H9 (cell line): ENCODE measurements around the gene FCRL5. TPM values are rescaled to one million over a fixed set of nuclear protein-coding genes. Genes with fewer than 3 reads are reported as not detected.

Experiments
- DNase-seq: peaks from one replicate; pipeline ENCODE4 v3.0.0-alpha.2; 2017
- H2AFZ ChIP-seq: one replicate; pipeline ENCODE4 v1.6.1; 2013; ENCODE audit warnings: mild to moderate bottlenecking, low read length, control low read depth, moderate library complexity
- H2AK5ac ChIP-seq: 2 replicates; pipeline ENCODE4 v1.6.1; 2013; ENCODE audit warnings: low read length, control low read depth, mixed read lengths; ENCODE audit not compliant: insufficient read length
- H2BK120ac ChIP-seq: one replicate; pipeline ENCODE4 v1.6.1; 2013; ENCODE audit warnings: low read depth, mild to moderate bottlenecking, low read length, control low read depth, inconsistent platforms; ENCODE audit not compliant: poor library complexity, severe bottlenecking
- H2BK12ac ChIP-seq: 2 replicates; pipeline ENCODE4 v1.6.1; 2013; ENCODE audit warnings: low read length, control low read depth, mixed read lengths, low read depth; ENCODE audit not compliant: insufficient read length
- H2BK15ac ChIP-seq: 2 replicates; pipeline ENCODE4 v1.6.1; 2013; ENCODE audit warnings: low read depth, low read length, control low read depth
- H2BK20ac ChIP-seq: one replicate; pipeline ENCODE4 v1.6.1; 2013; ENCODE audit warnings: low read depth, mild to moderate bottlenecking, low read length, control low read depth, inconsistent platforms; ENCODE audit not compliant: poor library complexity, severe bottlenecking
- H2BK5ac ChIP-seq: 2 replicates; pipeline ENCODE4 v1.6.1; 2013; ENCODE audit warnings: low read length, control low read depth, mixed read lengths; ENCODE audit not compliant: insufficient read length
- H3K14ac ChIP-seq: 2 replicates; pipeline ENCODE4 v1.6.1; 2013; ENCODE audit warnings: low read length, control low read depth; ENCODE audit not compliant: insufficient read depth
- H3K18ac ChIP-seq: 2 replicates; pipeline ENCODE4 v1.6.1; 2013; ENCODE audit warnings: low read depth, mild to moderate bottlenecking, mixed read lengths, low read length, control low read depth; ENCODE audit not compliant: insufficient read length
- H3K23ac ChIP-seq: 2 replicates; pipeline ENCODE4 v1.6.1; 2013; ENCODE audit warnings: low read length, control low read depth, mixed read lengths, low read depth; ENCODE audit not compliant: insufficient read length
- H3K23me2 ChIP-seq: 2 replicates; pipeline ENCODE4 v1.6.1; 2013; ENCODE audit warnings: low read depth, mild to moderate bottlenecking, mixed read lengths, low read length, control low read depth; ENCODE audit not compliant: insufficient read length, poor library complexity, severe bottlenecking
- H3K27ac ChIP-seq: 2 replicates; pipeline ENCODE4 v1.5.1; 2013; ENCODE audit warnings: low read length, control low read depth, mixed read lengths, low read depth; ENCODE audit not compliant: insufficient read length
- H3K27me3 ChIP-seq: 2 replicates; pipeline ENCODE4 v1.6.1; 2013; ENCODE audit warnings: low read length, control low read depth, inconsistent platforms; ENCODE audit not compliant: insufficient read depth
- H3K4ac ChIP-seq: 2 replicates; pipeline ENCODE4 v1.6.1; 2013; ENCODE audit warnings: low read depth, mild to moderate bottlenecking, control low read depth, inconsistent platforms, low read length, moderate library complexity
- H3K4me1 ChIP-seq: 2 replicates; pipeline ENCODE4 v1.6.1; 2013; ENCODE audit warnings: low read length, control low read depth, inconsistent platforms; ENCODE audit not compliant: insufficient read depth
- H3K4me2 ChIP-seq: 2 replicates; pipeline ENCODE4 v1.6.1; 2013; ENCODE audit warnings: low read length, control low read depth, mixed read lengths; ENCODE audit not compliant: insufficient read length, insufficient read depth
- H3K56ac ChIP-seq: 2 replicates; pipeline ENCODE4 v1.6.1; 2013; ENCODE audit warnings: low read depth, mild to moderate bottlenecking, mixed read lengths, low read length, control low read depth; ENCODE audit not compliant: insufficient read length
- H3K79me1 ChIP-seq: 2 replicates; pipeline ENCODE4 v1.6.1; 2013; ENCODE audit warnings: low read depth, mild to moderate bottlenecking, moderate library complexity, low read length, control low read depth, inconsistent platforms; ENCODE audit not compliant: insufficient read depth, poor library complexity, severe bottlenecking
- H3K79me2 ChIP-seq: 2 replicates; pipeline ENCODE4 v1.6.1; 2013; ENCODE audit warnings: low read length, control low read depth, inconsistent platforms; ENCODE audit not compliant: insufficient read depth
- H3K9ac ChIP-seq: 2 replicates; pipeline ENCODE4 v1.6.1; 2013; ENCODE audit warnings: low read length, control low read depth, mixed read lengths; ENCODE audit not compliant: insufficient read length; ENCODE audit errors: extremely low read depth
- H3K9me3 ChIP-seq: one replicate; pipeline ENCODE4 v1.6.1; 2013; ENCODE audit warnings: low read depth, low read length, inconsistent platforms; ENCODE audit not compliant: control insufficient read depth
- H3T11ph ChIP-seq: one replicate; pipeline ENCODE4 v1.6.1; 2013; ENCODE audit warnings: mild to moderate bottlenecking, low read length, control low read depth, inconsistent platforms
- H4K20me1 ChIP-seq: one replicate; pipeline ENCODE4 v1.6.1; 2013; ENCODE audit not compliant: control insufficient read depth, insufficient read length, insufficient read depth
- H4K5ac ChIP-seq: 2 replicates; pipeline ENCODE4 v1.6.1; 2013; ENCODE audit warnings: low read depth, mild to moderate bottlenecking, mixed read lengths, low read length, control low read depth; ENCODE audit not compliant: insufficient read length
- H4K8ac ChIP-seq: replicated peaks from 2 replicates; pipeline ENCODE4 v1.6.1; 2013; ENCODE audit warnings: low read length, control low read depth, mixed read lengths, low read depth; ENCODE audit not compliant: insufficient read length
- H4K91ac ChIP-seq: 2 replicates; pipeline ENCODE4 v1.6.1; 2013; ENCODE audit warnings: low read depth, mild to moderate bottlenecking, moderate library complexity, mixed read lengths, low read length, control low read depth; ENCODE audit not compliant: insufficient read length
- H3K27ac Mint-ChIP-seq, 3 experiments: 2 replicates in 2 of 3; 3 replicates in 1 of 3; pipeline ENCODE4 v1.8.0; 2020 to 2021; ENCODE audit warnings: mixed read lengths in 3 of 3, mild to moderate bottlenecking in 1 of 3, moderate library complexity in 1 of 3
- H3K27me3 Mint-ChIP-seq: 2 replicates; pipeline ENCODE4 v1.8.0; 2021; ENCODE audit warnings: low read depth, mild to moderate bottlenecking, moderate library complexity, mixed read lengths
- H3K36me3 Mint-ChIP-seq, 3 experiments: 2 replicates in 2 of 3; 3 replicates in 1 of 3; pipeline ENCODE4 v1.8.0; 2020 to 2021; ENCODE audit warnings: low read depth in 3 of 3, mixed read lengths in 3 of 3; ENCODE audit not compliant: insufficient read depth in 1 of 3
- H3K4me1 Mint-ChIP-seq, 2 experiments: 2 replicates each; pipeline ENCODE4 v1.8.0; 2020; ENCODE audit warnings: mixed read lengths in 2 of 2
- H3K4me3 Mint-ChIP-seq, 2 experiments: 2 replicates in 1 of 2; 3 replicates in 1 of 2; pipeline ENCODE4 v1.8.0; 2020 to 2021; ENCODE audit warnings: mild to moderate bottlenecking in 2 of 2, mixed read lengths in 2 of 2, moderate library complexity in 1 of 2
- H3K9me3 Mint-ChIP-seq, 2 experiments: 2 replicates in 1 of 2; 3 replicates in 1 of 2; pipeline ENCODE4 v1.8.0; 2020; ENCODE audit warnings: mild to moderate bottlenecking in 2 of 2, mixed read lengths in 2 of 2, moderate library complexity in 1 of 2
- CTCF ChIP-seq: fragments of 200-600 bp; sonication (generic); conservative IDR thresholded peaks from 3 replicates; pipeline ENCODE4 v1.8.0; 2021; ENCODE audit warnings: antibody characterized with exemption, mild to moderate bottlenecking
- WGBS: extraction: QIAGEN DNeasy Blood & Tissue Kit; methylation state at CpG from one replicate; pipeline ENCODE4 v1.1.7; 2013; ENCODE audit warnings: missing lambda C conversion rate, low lambda C conversion rate, mixed read lengths; ENCODE audit not compliant: insufficient read length; ENCODE audit errors: extremely low coverage; 5-methylcytosine and 5-hydroxymethylcytosine counted together
- total RNA-seq: library from RNA; stranded (reverse); gene quantifications from 2 replicates; pipeline ENCODE4 v1.2.1, GENCODE V29; 2021

FCRL5 gene
- total RNA-seq, 1 experiment from 2014 or later = 0.98 TPM

- H3K9ac ChIP-seq = no peak overlapping the region
Observed at GRCh38 chr1:157485793-157486192, 66.5 kb downstream of the FCRL5 start.

More at GRCh38 chr1:157485793-157486192, 66.5 kb downstream of the FCRL5 start:
- Mint-ChIP-seq H3K36me3 (no peaks in the 10 kb centered on the region; a peak in 2 of 7 replicates), H3K4me1 (peaks cover 8 to 11% of the 10 kb centered on the region in 2 experiments), H3K4me3 (no peak overlapping the region), H3K27ac (no peak overlapping the region; a peak in 1 of 7 replicates), H3K27me3 (no peaks in the 10 kb centered on the region), H3K9me3 (no peaks in the 10 kb centered on the region; a peak in 1 of 5 replicates)
- no peak overlapping the region for H4K5ac ChIP-seq
- no peak overlapping the region for H3T11ph ChIP-seq
- H3K23me2 ChIP-seq = no peaks in the 10 kb centered on the region
- H3K14ac ChIP-seq = no peak overlapping the region
- H3K79me1 ChIP-seq = no peaks in the 10 kb centered on the region
- H3K4me2 ChIP-seq = no peak overlapping the region
- no peak overlapping the region for H2BK20ac ChIP-seq
- no peak overlapping the region for H3K4ac ChIP-seq
- no peak overlapping the region for H3K23ac ChIP-seq
- no peak overlapping the region for H2BK15ac ChIP-seq
- no peak for TF ChIP-seq CTCF
- H4K20me1 ChIP-seq = no peaks in the 10 kb centered on the region
- no peaks in the 10 kb centered on the region for H3K4me1 ChIP-seq
- no peak overlapping the region for H3K18ac ChIP-seq
- H4K91ac ChIP-seq = no peak overlapping the region
- H2AFZ ChIP-seq = no peak overlapping the region
- no peak overlapping the region for H3K27ac ChIP-seq
- no peaks in the 10 kb centered on the region for H3K79me2 ChIP-seq
- H3K27me3 ChIP-seq = no peaks in the 10 kb centered on the region
- no peaks in the 10 kb centered on the region for H3K9me3 ChIP-seq
- H2BK5ac ChIP-seq = no peak overlapping the region
- no peak overlapping the region for H3K56ac ChIP-seq
- no peak overlapping the region for H2BK120ac ChIP-seq
- WGBS = no CpG with 5 or more reads among the region's 3 CpGs
- DNase-seq = no peak
- H4K8ac ChIP-seq = no peak overlapping the region
- no peak overlapping the region for H2AK5ac ChIP-seq
- no peak overlapping the region for H2BK12ac ChIP-seq
